Activated CD4-positive, alpha-beta T cell treated with anti-CD3 and anti-CD28 coated beads, Interleukin-2, amount 10 ng/mL, durations not matched to agents 7 days and 5 days (primary cell): Measurements from ENCODE around the gene UCK1. TPM values are rescaled to one million over a fixed set of nuclear protein-coding genes. Genes with fewer than 3 reads are reported as not detected.

Experiments
- total RNA-seq, 2 experiments: library from RNA; stranded (reverse); gene quantifications; one replicate each; pipeline ENCODE4 v1.2.3, GENCODE V29; 2021

Gene UCK1
- total RNA-seq, 2 experiments from 2014 or later: 35.9 to 39.5 TPM

Other genes starting within 250 kb of the UCK1 start
- gene PLPP7, start 241.5 kb downstream of the UCK1 start, total RNA-seq: under 1 TPM in 1 of 2 experiments, not detected in 1; 0.21 TPM
- 100 to 1,000 TPM; 281 to 303 TPM for gene PRRC2B, start 137.2 kb downstream of the UCK1 start, total RNA-seq
- 10 to 100 TPM; 47.7 to 54.1 TPM for gene POMT1, start 28.3 kb downstream of the UCK1 start, total RNA-seq
- gene PRRT1B, start 14.3 kb upstream of the UCK1 start, total RNA-seq: not detected
- gene RAPGEF1, start 208.8 kb upstream of the UCK1 start, total RNA-seq: 100 to 1,000 TPM; 128 to 129 TPM